GM12864 (cell line): ENCODE data around the gene POLR2C.

Experiments
- DNase-seq: peaks from one replicate; pipeline ENCODE4 v3.0.0-alpha.2; 2011; ENCODE audit warnings: low read depth
- H3K4me3 ChIP-seq: 2 replicates; pipeline ENCODE4 v1.5.1; 2011; ENCODE audit warnings: mild to moderate bottlenecking, low read depth, low read length, control low read depth
- CTCF ChIP-seq: IDR thresholded peaks from 2 replicates; pipeline ENCODE4 v1.5.1; 2011; ENCODE audit warnings: low read depth, mild to moderate bottlenecking, moderate library complexity, low read length, control low read depth, inconsistent platforms; ENCODE audit errors: missing control alignments

Gene POLR2C

GRCh38 chr16:57516773-57517172, 54.3 kb downstream of the POLR2C start:
- no peak for DNase-seq
- TF ChIP-seq CTCF: no peak

GRCh38 chr16:57517397-57518367, 55.2 kb downstream of the POLR2C start:
- H3K4me3 ChIP-seq: no peak overlapping the region
- no peak for DNase-seq
- no peak for TF ChIP-seq CTCF

More at GRCh38 chr16:57516773-57517172, 54.3 kb downstream of the POLR2C start:
- H3K4me3 ChIP-seq: no peak overlapping the region

GRCh38 chr16:57518520-57518919, 56.0 kb downstream of the POLR2C start:
- DNase-seq: no peak
- no peak for TF ChIP-seq CTCF
- H3K4me3 ChIP-seq: no peak overlapping the region

- H3K4me3 ChIP-seq: no peak overlapping the region
- TF ChIP-seq CTCF: no peak
- no peak for DNase-seq
Measured at GRCh38 chr16:57518922-57519321, 56.4 kb downstream of the POLR2C start.

GRCh38 chr16:57519796-57520360, 57.4 kb downstream of the POLR2C start:
- no peak for DNase-seq
- peak; percentile 100 for TF ChIP-seq CTCF
- no peak overlapping the region for H3K4me3 ChIP-seq
